ENCODE results near the gene ZNF136. TPM values are rescaled to one million over a fixed set of nuclear protein-coding genes. Genes with fewer than 3 reads are reported as not detected.

ZNF136 gene
- total RNA-seq (2014; rRNA removed; shearing (Covaris generic); ENCODE audit: low replicate concordance), result 1.1 and 6.6 TPM in 2 replicates

- peak; percentile 92 for DNase-seq (ENCODE audit: low read depth)
- in situ Hi-C loops (cut with HindIII; ENCODE audit: low pct_unique_long_range_greater_than_20kb, low sequenced_read_pairs), result no loop called here
Measured at GRCh38 chr19:12162882-12163806, at the start of gene ZNF136. Gene ZNF136 (plus strand): TSS chr19:12163096. CDS start chr19:12163204, 108 bp downstream.

- DNase-seq (ENCODE audit: low read depth), result no peak
- in situ Hi-C loops (cut with HindIII; ENCODE audit: low pct_unique_long_range_greater_than_20kb, low sequenced_read_pairs), result no loop called here
Measured at GRCh38 chr19:12113121-12113520, 49.8 kb upstream of the ZNF136 start.

DNA sequence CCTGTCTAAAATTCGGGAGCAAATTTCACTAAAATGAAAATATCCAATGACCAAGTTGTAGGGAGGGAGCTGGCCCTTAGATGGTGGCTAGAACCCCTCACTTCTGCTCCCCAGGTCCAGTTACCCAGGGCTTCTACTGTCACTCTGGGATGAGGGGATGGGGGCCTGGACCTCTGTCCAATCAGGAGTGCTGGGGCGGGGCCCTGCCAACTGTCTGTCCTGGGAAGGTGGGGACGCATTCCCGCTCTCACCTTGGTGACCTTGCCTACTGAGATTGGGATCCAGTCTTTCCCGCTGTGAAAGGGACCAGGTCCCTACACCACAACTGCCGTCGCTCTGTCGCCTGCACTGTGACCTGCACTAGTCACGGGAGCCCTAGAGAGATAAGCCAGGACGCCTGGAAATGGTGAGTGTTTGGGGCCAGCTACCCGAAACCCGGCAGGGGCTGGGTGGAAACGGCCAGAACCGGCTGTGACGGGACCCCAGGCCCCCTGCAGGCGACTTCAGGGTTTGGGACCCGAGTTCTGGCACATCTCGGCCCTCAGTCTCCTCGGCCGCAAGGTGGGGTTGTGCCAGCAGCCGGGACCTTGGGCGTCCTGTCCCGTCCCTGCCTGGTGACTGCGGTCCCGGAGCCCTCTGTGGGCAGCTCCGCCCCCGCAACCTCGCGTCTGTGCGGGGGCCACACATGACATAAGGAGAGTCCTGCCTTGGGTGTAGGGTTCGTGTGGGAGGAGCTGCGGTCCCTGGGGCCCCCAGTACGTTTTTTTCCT, 45.5 kb upstream of the ZNF136 start:
- no peak for DNase-seq (ENCODE audit: low read depth)
- in situ Hi-C loops (cut with HindIII; ENCODE audit: low pct_unique_long_range_greater_than_20kb, low sequenced_read_pairs), result no loop called here

DNA sequence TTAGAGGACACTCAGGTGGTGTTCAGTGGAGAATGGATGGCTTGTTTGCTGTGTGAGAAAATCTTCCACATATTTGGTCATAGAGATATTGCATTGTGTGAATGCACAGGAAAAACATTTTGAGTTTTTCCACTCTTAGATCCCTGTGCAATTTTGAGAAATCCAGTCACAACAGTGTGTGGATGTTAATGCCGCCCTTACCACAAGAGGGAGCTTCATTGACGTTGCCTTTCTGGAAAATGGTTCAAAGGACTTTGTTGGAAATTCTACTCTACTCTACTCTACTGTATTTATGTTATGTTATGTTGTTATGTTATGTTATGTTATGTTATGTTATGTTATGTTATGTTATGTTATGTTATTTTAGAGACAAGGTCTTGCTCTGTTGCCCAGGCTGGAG, 36.2 kb upstream of the ZNF136 start:
- in situ Hi-C loops (cut with HindIII; ENCODE audit: low pct_unique_long_range_greater_than_20kb, low sequenced_read_pairs), result no loop called here
- no peak for DNase-seq (ENCODE audit: low read depth)

GRCh38 chr19:12133069-12133468, 29.8 kb upstream of the ZNF136 start:
- in situ Hi-C loops (cut with HindIII; ENCODE audit: low pct_unique_long_range_greater_than_20kb, low sequenced_read_pairs), result loop anchor here (10.0 kb wide), 1 partner anchor 52 kb away; no protein-coding TSS in a partner anchor
- DNase-seq (ENCODE audit: low read depth), result peak; percentile 43

- DNase-seq (ENCODE audit: low read depth), result no peak
- in situ Hi-C loops (cut with HindIII; ENCODE audit: low pct_unique_long_range_greater_than_20kb, low sequenced_read_pairs), result loop anchor here (10.0 kb wide), 1 partner anchor 47 kb away; no protein-coding TSS in a partner anchor
Measured at GRCh38 chr19:12137221-12137940, 25.5 kb upstream of the ZNF136 start.

DNA sequence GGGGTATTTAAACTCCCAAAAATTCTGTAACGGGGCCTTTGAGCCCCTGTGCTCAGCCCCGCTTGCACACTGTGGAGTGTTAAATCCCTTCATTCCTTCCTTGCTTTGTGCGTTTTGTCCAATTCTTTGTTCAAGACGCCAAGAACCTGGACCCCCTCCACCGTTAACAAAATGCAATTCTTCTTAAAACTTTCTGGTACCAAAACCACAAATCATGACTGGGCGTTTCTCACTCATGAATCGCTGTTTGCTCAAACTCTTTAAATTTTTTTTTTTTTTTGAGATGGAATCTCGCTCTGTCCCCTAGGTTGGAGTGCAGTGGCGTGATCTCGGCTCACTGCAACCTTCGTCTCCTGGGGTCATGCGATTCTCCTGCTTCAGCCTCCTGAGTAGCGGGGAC, 23.6 kb upstream of the ZNF136 start:
- DNase-seq (ENCODE audit: low read depth), result peak; percentile 20
- in situ Hi-C loops (cut with HindIII; ENCODE audit: low pct_unique_long_range_greater_than_20kb, low sequenced_read_pairs), result loop anchor here (10.0 kb wide), 1 partner anchor 46 kb away; no protein-coding TSS in a partner anchor

DNA sequence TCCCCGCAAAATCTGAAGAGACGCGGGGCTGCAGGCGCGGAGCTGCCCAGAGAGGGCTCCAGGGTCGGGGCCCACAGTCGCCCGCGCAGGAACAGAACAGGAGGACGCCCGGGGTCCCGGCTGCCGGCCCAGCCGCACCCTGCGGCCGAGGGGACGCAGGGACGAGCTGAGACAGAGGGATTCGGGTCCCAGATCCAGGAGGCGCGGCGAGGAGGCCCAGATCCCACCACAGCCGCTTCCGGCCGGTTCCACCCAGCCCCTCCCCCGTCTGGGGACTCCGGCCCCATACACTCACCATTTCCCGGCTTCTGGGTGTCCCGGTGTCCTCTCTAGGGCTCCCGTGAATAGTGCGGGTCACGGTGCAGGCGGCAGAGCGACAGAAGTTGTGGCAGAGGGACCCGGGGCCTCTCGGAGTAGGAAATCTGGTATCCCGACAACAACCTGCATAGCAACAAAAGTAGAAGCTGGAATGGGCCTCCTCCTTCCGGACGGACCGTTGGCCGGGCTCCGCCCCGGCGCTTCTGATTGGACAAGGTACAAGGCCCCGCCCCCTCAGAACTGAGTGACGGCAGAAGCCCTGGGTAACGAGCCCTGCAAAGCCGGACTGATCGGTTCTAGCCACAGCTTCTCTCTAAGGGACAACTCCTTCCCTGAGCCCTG, 22.9 kb upstream of the ZNF136 start, which contains the start of gene ZNF20:
Gene ZNF20 (minus strand): TSS at position 466 of the 660 bp plus-strand sequence. CDS start 168 bp downstream, at position 298.
- in situ Hi-C loops (cut with HindIII; ENCODE audit: low pct_unique_long_range_greater_than_20kb, low sequenced_read_pairs), result loop anchor here (10.0 kb wide), 1 partner anchor 45 kb away; no protein-coding TSS in a partner anchor
- peak; percentile 96 for DNase-seq (ENCODE audit: low read depth)

- in situ Hi-C loops (cut with HindIII; ENCODE audit: low pct_unique_long_range_greater_than_20kb, low sequenced_read_pairs), result no loop called here
- DNase-seq (ENCODE audit: low read depth), result peak; percentile 60
Measured at GRCh38 chr19:12140545-12141404, 22.1 kb upstream of the ZNF136 start.

DNA sequence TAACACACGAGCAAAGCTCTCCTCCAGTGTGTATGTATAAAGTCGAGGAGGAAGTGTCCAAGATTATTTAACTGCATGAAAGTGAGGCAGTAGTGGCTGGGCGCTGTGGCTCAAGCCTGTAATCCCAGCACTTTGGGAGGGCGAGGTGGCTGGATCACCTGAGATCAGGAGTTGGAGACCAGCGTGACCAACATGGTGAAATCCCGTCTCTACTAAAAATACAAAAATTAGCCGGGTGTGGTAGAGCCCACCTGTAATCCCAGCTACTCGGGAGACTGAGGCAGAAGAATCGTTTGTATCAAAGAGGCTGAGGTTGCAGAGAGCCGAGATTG, 21.5 kb upstream of the ZNF136 start:
- DNase-seq (ENCODE audit: low read depth), result no peak
- in situ Hi-C loops (cut with HindIII; ENCODE audit: low pct_unique_long_range_greater_than_20kb, low sequenced_read_pairs), result no loop called here

DNA sequence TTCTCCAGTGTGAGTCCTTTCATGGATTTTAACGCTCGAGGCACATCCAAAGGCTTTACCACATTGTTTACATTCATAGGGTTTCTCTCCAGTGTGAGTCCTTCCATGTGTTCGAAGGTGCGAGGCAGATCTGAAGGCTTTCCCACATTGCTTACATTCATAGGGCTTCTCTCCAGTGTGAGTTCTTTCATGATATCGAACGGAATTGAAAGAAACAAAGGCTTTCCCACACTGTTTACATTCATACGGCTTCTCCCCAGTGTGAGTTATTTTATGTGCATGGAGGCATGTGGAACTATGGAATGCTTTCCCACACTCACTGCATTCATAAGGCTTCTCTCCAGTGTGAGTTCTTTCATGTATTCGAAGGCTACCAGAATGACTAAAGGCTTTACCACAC, 17.5 kb upstream of the ZNF136 start:
- no peak for DNase-seq (ENCODE audit: low read depth)
- in situ Hi-C loops (cut with HindIII; ENCODE audit: low pct_unique_long_range_greater_than_20kb, low sequenced_read_pairs), result no loop called here

DNA sequence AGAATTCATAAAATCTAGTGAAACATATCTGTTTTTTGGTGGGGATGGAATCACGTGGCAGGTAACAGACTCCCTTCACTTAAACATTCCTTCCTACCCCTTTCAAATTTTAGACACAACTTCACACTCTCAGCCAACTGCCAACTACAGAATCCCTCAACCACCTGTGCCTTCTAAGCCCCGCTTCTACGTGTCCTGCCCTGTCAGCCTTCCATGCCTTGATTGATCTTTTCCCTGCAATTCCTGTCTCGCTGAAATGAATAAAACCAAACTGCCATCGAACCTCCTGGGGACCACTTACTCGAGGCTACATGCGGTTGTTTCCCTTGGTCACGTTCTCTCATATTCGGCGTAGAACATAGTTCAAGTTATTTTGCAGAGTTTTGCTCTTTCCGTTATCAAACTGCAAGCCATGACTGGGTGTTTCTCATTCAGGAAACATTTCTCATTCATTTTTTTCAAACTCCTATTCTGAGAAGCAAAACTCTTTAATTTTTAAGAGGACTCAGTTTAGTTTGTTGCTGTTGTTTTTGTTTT, 7.5 kb upstream of the ZNF136 start:
- no peak for DNase-seq (ENCODE audit: low read depth)
- in situ Hi-C loops (cut with HindIII; ENCODE audit: low pct_unique_long_range_greater_than_20kb, low sequenced_read_pairs), result no loop called here

DNA sequence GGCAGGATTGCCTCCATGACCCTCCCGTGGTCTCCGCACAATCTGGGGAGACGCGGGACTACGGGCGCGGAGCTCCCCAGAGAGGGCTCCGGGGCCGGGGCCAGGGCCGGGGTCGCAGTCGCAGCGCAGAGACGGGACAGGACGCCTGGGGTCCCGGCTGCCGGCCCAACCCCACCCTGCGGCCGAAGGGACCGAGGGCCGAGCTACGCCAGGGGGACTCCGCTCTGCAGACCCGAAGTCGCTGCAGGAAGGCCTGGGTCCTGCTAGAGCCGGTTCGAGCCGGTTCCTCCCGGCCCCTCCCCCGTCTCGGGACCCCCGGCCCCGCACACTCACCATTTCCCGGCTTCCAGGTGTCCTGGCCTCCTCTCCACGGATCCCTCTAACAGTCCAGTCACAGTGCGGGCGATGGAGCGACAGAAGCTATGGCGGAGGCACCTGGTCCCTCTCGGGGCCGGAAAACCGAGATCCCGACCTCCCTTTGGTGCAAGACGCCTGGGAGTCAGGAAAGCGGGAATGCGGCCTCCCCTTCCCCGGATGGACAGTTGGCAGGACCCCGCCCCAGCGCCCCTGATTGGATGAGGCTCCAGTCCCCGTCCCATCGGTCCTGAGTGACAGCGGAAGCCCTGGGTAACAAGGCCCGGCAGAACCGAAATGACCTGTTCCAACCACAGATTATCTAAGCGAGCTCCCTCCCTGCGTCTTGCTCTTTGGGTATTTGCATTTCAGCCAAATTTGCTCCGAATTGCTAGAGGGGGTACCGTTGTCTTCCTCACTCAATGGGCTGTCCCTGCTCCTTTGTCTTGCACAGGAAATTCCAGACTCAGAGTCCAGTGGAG, 6.5 kb upstream of the ZNF136 start, which contains the start of gene ZNF625:
Gene ZNF625 (minus strand): TSS at position 512 of the 836 bp plus-strand sequence. CDS start 176 bp downstream, at position 336.
- in situ Hi-C loops (cut with HindIII; ENCODE audit: low pct_unique_long_range_greater_than_20kb, low sequenced_read_pairs), result no loop called here
- DNase-seq (ENCODE audit: low read depth), result no peak

- no peak for DNase-seq (ENCODE audit: low read depth)
- in situ Hi-C loops (cut with HindIII; ENCODE audit: low pct_unique_long_range_greater_than_20kb, low sequenced_read_pairs), result no loop called here
Measured at GRCh38 chr19:12159773-12160414, 3.0 kb upstream of the ZNF136 start.

DNA sequence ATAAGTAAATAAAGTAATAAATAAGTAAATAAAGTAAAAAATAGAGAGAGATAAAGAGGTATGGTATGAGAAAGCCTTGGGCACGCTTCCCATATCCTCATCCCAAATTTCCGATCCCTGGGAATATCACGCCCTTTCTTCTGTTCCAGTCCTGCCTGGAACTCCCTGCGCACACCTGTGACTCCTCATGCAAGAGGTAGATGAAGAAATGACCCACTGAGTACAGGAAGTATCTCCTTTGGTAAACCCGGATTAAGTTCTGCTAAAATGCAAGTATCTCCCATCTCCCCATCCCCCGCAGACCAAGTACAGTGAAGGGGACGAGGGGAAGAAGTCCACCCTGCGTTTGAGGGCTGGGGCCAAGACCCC, 399 bp upstream of the ZNF136 start:
- in situ Hi-C loops (cut with HindIII; ENCODE audit: low pct_unique_long_range_greater_than_20kb, low sequenced_read_pairs), result no loop called here
- DNase-seq (ENCODE audit: low read depth), result no peak

Measured in Caki2 (cell line).